Testis (tissue), 2 donors: Measurements from ENCODE around the gene TRPC4AP.

ENCODE experiments used
- CTCF ChIP-seq, 3 experiments: fragments of 450-650 bp in 2 of 3; fragments of 200-600 bp in 1 of 3; sonication (generic) in 1 of 3; IDR thresholded peaks; one replicate each; pipeline ENCODE4 v1.5.1; 2016 to 2019; ENCODE audit warnings: antibody characterized with exemption in 3 of 3, mild to moderate bottlenecking in 2 of 3, moderate library complexity in 1 of 3
- POLR2A ChIP-seq: fragments of 450-650 bp; IDR thresholded peaks from one replicate; pipeline ENCODE4 v1.6.1; 2017; ENCODE audit warnings: antibody characterized with exemption, mild to moderate bottlenecking, moderate library complexity

GRCh38 chr20:35000922-35001595, 91.5 kb downstream of the TRPC4AP start:
- no peak for TF ChIP-seq CTCF (IDR thresholded peaks at IDR 0.05)
- TF ChIP-seq POLR2A = no peak
